GM19328 (cell line): Measurements from ENCODE around the gene RASSF5.
"Not testable (repeated sequence)": the region's sequence is repeated elsewhere in the genome, so short reads cannot be mapped to it uniquely, and the experiment has no call there.

Source experiments
- ATAC-seq: cut with Tn5 transposase; IDR thresholded peaks from one replicate; pipeline ENCODE4 v1.9.1; 2021; ENCODE audit warnings: mild to moderate bottlenecking, moderate library complexity; ENCODE audit not compliant: unreplicated experiment

The RASSF5 gene

DNA sequence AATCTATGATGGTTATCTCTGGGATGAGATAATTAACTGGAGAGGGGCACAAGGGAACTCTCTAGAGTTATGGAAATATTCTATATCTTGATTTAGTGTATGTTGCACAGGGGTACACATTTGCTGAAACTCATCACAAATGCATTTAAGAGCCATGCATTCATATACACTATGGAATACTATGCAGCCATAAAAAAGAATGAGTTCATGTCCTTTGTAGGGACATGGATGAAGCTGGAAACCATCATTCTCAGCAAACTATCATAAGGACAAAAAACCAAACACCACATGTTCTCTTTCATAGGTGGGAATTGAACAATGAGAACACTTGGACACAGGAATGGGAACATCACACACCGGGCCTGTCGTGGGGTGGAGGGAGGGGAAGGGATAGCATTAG lies 119.1 kb downstream of the RASSF5 start:
- ATAC-seq, result not testable (repeated sequence)

DNA sequence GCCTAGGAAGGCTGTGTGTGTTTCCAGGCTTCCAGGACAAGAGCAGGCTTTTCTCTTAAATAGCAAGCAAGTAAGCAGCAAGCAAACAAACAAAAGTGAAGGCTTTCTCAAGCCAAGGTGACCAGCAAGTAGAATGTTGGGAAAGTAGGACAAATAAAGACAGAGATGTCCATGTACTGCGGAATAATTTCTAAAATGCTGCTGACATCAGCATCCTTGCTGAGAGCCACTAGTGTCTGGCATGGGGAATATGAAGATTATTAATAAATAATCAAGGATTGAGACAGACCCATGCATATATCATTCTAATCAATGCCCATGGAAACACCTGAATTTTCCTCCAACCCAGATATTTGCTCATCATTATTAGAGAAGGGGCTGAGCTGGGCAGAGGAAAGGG lies 121.6 kb downstream of the RASSF5 start:
- no peak for ATAC-seq

DNA sequence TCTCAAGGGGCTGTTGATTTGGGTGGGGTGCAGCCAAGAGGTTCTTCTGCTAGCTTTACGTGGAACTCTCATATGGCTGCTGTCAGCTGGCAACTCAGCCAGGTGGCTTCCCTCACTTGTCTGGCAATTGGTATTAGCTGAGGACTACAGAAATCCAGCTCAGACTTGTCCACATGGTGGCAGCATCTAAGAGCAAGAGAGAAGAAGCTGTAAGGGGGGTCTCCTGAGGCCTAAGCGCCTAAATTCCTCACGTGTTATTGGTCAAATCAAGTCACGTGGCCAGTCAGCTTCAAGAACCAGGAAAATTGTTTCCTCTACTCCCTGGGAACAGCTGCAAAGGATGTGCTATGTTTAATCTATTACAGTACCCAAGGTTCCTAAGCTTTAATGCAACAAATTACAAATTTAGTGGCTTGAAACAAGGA lies 123.8 kb downstream of the RASSF5 start:
- no peak for ATAC-seq

DNA sequence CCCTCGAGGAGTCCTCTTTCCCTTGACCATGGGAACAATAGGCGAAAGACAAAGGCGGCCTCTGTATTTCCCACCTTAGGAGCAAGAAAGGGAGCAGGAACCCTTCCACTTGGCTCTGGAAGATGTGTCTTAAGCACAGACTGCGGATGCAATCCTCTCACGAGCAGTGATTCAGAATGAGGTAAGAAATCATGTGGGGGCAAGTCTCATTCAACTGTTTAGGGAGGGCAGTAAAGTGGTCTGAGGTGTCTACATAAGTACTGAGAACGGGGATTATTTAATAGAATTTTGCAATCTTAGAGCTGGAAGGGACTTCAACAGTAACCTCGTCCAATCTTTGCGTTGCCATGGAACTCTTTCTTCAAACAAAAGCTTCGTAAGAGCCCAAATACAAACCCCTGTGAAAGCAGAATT lies 126.4 kb downstream of the RASSF5 start:
- no peak for ATAC-seq

DNA sequence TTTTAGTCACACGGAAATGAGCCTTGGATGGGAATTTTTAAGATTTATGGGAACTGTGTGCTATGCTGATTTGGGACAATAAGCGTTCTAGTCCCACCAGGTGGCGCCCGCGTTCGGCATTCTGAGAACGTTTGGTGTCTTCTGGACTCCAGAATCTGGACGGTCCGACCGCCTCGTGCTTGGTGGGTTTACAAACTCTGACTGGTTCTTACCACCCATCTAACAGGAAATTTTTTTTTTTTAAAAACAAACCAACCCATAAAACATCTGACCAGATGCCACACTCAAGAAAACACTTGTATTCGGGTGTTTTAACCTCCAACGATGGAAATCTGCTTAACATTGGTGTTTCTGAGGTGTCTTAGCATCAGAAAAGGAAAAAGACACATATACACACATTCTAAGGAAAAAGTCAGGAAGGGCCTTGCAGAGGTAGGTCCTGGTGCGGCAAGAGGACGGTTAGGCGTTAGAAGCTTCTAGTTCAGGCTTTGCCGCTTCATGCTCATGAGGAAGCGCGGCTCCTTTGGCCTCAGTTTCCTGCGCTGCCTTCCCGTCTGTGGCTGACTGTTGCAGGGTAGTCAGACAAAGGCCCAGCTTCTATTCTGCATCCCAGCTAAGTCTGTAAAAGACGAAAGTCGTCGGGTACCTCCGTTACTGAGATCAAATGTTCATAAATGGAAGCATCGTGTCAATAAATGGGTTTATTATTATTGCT lies 127.2 kb downstream of the RASSF5 start:
- ATAC-seq, result no peak

DNA sequence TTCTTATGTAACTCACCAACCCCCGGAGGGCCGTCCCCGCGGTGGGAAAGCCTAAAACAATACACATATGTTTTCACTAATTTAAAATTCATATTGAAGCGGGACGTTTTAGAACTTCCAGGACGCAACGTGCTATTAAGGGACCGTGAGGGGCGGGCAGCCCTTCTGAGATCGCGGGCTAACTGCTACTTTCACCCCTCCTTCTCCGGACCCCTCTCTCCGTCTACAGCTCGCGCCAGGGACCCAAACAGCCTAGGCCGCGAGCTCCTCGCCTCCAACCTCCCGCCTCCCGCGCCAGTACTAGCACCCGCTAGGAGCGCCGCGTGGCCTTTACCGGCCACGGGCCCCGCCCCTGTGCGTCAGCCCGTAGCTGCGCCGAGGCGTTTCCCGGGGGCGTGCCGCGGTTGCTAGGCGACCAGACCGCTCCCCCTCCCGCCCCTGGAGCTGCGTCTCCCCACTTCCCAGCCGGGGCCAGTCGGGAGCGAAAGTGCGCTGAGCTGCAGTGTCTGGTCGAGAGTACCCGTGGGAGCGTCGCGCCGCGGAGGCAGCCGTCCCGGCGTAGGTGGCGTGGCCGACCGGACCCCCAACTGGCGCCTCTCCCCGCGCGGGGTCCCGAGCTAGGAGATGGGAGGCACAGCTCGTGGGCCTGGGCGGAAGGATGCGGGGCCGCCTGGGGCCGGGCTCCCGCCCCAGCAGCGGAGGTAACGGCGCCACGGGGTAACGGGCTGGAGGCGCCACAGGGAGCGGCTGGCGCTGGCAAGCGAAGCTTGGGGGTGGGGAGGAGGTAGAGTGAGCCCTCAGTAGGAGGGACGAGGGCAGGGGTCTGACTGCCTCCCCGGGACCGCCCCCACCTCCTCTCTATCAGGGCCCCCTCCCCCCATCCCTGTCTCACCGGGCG lies 128.0 kb downstream of the RASSF5 start, which contains the start of gene DYRK3:
TSS of gene DYRK3 (plus strand) at position 457 of the 898 bp plus-strand sequence. CDS start at position 625, 168 bp downstream.
- peak; percentile 91 for ATAC-seq

DNA sequence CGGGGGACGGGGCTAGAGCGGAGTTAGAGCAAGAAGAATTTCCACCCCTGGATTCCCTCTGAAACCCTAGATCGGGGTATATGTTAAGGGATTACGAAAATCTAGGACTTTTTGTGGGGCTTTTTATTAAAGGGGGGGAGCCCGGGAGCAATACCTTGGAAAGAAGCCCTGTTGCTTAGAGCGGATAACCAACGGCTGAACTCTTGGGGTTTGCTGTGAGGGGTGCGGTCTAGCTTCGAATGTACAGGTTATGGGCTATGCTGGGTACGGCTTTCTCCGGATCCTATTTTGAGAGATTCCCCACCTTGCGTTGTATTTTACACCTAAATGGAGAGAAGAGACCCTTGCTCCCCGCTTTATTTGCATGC lies 128.6 kb downstream of the RASSF5 start:
- ATAC-seq, result no peak

DNA sequence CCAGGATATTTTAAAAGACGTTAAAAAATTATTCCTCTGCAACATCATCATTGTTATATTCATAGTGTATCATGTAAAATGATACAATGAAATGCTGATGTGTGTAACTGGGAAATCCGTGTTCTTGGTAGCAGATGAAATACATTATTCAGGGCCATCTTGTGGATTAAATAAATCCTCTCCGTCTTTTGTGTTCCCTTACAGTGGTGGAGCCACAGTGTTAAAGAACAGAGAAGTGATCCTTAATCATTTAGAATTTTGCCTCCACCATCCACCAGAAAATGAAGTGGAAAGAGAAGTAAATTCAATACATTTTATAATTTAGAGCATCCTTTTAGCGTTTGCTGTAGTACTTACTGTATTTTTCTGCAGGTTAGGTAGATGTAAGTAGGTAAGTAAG lies 129.3 kb downstream of the RASSF5 start:
- ATAC-seq, result no peak

DNA sequence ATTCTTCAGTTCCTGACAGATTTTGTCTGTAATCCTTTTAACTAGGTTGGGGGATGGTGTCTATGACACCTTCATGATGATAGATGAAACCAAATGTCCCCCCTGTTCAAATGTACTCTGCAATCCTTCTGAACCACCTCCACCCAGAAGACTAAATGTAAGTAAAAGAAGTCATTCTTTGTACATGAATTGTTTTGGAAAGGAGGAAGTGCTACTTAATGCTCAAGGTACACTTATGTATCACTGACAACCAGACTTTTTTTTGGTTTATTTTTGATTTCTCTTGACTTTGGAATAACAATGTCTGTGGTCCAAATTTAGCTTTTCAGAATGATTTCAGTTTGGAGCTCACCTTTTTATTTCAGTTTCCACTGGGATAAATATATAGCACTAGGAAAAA lies 130.3 kb downstream of the RASSF5 start:
- ATAC-seq, result no peak
